H1 (cell line): Measurements from ENCODE around the gene DOP1A.

Experiments
- TAF1 ChIP-seq: IDR thresholded peaks from 2 replicates; pipeline ENCODE4 v1.6.1; 2011; ENCODE audit warnings: mild to moderate bottlenecking, low read depth, low read length
- TF ChIP-seq, protein P1 (sequence below), 3 experiments: IDR thresholded peaks; 1 replicate in 2 of 3; 2 replicates in 1 of 3; pipeline versions ENCODE4 v1.5.1 to v1.6.1; 2011; ENCODE audit warnings: low read length in 3 of 3, mild to moderate bottlenecking in 3 of 3, inconsistent platforms in 2 of 3, low read depth in 1 of 3, moderate library complexity in 1 of 3; ENCODE audit not compliant: insufficient read depth in 1 of 3; ENCODE audit errors: control extremely low read depth in 1 of 3

DNA sequence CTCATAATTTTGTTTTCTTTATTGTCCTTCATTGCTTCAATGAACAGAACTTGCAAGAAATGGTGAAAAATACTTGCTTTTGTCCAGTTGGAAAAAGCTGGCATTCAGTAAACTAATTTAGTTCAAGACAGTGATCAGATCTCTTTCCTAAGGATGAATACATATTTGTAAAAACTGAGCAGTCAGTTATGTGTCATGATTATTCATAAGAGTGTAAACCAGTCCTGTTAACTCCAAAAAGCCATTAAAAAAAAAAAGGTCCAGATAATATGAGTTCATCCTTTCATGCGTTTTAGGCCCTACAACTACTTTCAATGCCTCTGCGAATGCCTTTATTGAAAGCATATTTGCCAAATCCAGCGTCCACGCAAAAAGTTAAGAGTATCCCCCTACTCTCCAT lies 125.0 kb downstream of the DOP1A start:
- TF ChIP-seq, protein P1, sequence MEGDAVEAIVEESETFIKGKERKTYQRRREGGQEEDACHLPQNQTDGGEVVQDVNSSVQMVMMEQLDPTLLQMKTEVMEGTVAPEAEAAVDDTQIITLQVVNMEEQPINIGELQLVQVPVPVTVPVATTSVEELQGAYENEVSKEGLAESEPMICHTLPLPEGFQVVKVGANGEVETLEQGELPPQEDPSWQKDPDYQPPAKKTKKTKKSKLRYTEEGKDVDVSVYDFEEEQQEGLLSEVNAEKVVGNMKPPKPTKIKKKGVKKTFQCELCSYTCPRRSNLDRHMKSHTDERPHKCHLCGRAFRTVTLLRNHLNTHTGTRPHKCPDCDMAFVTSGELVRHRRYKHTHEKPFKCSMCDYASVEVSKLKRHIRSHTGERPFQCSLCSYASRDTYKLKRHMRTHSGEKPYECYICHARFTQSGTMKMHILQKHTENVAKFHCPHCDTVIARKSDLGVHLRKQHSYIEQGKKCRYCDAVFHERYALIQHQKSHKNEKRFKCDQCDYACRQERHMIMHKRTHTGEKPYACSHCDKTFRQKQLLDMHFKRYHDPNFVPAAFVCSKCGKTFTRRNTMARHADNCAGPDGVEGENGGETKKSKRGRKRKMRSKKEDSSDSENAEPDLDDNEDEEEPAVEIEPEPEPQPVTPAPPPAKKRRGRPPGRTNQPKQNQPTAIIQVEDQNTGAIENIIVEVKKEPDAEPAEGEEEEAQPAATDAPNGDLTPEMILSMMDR (IDR thresholded peaks at IDR 0.05; ENCODE audit: control extremely low read depth in 1 of 3, insufficient read depth in 1 of 3, low read depth in 1 of 3, low read length in 3 of 3) = no peak
- no peak for TF ChIP-seq TAF1
